Breast epithelium (tissue), 3 donors: ENCODE results near the gene PCDH9.

Experiments used
- CTCF ChIP-seq, 3 donors: fragments of 450-650 bp; IDR thresholded peaks; one replicate each; pipeline ENCODE4 v1.5.1; 2016 to 2017; ENCODE audit warnings: antibody characterized with exemption in 3 of 3, mild to moderate bottlenecking in 3 of 3, moderate library complexity in 3 of 3
- POLR2AphosphoS5 ChIP-seq, 3 donors: sonication (generic); formaldehyde crosslinking; IDR thresholded peaks; one replicate each; pipeline ENCODE4 v1.6.1; 2017; ENCODE audit warnings: antibody characterized with exemption in 3 of 3

GRCh38 chr13:67183151-67183550 is 47.0 kb downstream of the PCDH9 start:
- no peak for TF ChIP-seq CTCF (IDR thresholded peaks at IDR 0.05)
- no peak for TF ChIP-seq POLR2AphosphoS5 (IDR thresholded peaks at IDR 0.05)
